Ovary (tissue), 3 donors: ENCODE measurements around the gene ENG.

Experiments used
- CTCF ChIP-seq, 3 donors: fragments of 450-650 bp in 2 of 3; fragments of 200-600 bp in 1 of 3; IDR thresholded peaks; one replicate each; pipeline versions ENCODE4 v1.5.1 to v1.8.0; 2016 to 2022; ENCODE audit warnings: antibody characterized with exemption in 3 of 3, mild to moderate bottlenecking in 1 of 3
- EP300 ChIP-seq: sonication (generic); formaldehyde crosslinking; IDR thresholded peaks from one replicate; pipeline ENCODE4 v1.6.1; 2017; ENCODE audit warnings: antibody characterized with exemption
- POLR2A ChIP-seq: fragments of 450-650 bp; IDR thresholded peaks from one replicate; pipeline ENCODE4 v1.6.1; 2017; ENCODE audit warnings: antibody characterized with exemption, mild to moderate bottlenecking, moderate library complexity
- donor health status: DM: no; HTN: no; CAD: no.

- no peak for TF ChIP-seq CTCF (IDR thresholded peaks at IDR 0.05)
- no peak for TF ChIP-seq POLR2A
- TF ChIP-seq EP300: no peak
Measured at GRCh38 chr9:127903557-127904475, 49.4 kb upstream of the ENG start.
